HG02610 (cell line): Measurements from ENCODE around the gene HYDIN.
"Not testable (repeated sequence)": the region's sequence is repeated elsewhere in the genome, so short reads cannot be mapped to it uniquely, and the experiment has no call there.

Source experiments
- ATAC-seq: cut with Tn5 transposase; IDR thresholded peaks from one replicate; pipeline ENCODE4 v1.9.1; 2021; ENCODE audit warnings: mild to moderate bottlenecking, moderate library complexity; ENCODE audit not compliant: unreplicated experiment

Gene HYDIN

GRCh38 chr16:71009440-71010223 lies 220.9 kb downstream of the HYDIN start:
- ATAC-seq: not testable (repeated sequence)

DNA sequence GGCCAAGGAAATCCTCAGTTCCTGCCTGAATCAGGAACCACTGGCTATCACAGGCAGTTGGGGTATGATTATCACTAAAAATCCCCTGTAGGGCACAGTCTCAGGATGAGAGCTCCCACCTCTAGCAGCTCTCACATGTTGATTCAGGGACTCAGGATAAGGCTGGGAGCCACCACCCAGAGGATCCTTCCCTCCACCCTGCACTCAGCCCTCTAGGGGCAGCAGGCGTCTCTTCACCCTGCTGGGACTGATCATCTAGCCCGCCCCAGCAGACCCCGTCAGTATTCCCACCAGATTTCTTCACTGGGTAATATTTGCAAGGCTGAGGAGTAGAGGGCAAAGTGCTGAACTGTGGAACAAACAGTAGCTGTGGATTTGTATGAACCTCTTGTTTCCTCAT lies 224.0 kb downstream of the HYDIN start:
- ATAC-seq: not testable (repeated sequence)

DNA sequence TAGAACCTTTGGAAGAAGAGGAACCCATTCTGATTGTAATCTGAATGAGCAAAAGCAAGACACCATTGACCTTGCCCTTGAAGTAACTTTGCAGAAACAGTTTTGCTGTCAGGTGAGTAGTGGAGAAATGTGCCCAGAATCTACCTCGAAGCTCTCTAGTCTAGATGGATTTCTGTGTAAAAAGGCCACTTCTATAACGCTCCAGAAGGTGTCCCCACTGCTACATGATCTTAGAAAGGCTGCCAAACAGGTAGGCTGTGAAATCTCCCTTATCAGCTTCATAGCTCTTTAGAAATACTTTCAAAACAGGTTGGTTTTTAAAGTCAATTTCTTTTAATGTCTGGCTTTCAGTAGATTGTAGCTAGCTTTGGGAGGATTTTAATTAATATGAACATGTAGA lies 230.8 kb downstream of the HYDIN start:
- ATAC-seq: not testable (repeated sequence)

GRCh38 chr16:70995799-70996198 lies 234.7 kb downstream of the HYDIN start:
- not testable (repeated sequence) for ATAC-seq

DNA sequence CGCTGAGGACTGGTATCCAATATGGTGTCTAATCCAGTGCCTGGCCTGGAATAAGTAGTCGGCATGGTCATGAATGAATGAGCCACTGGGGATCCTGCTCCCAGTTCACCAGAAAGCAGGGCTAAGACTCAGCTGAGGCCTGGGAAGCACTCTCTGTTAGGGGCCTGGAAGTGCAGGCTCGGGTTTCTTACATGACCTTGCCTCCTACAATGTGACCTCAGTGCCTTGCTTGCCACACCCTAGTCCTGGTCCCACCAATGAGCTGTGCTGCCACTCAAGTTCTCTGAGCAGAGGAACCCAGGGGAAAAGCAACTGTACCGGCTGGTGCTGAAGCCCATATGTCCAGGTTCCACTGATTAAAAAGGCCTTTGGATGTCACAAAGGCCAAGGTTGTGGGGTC lies 238.0 kb downstream of the HYDIN start:
- ATAC-seq: not testable (repeated sequence)

- not testable (repeated sequence) for ATAC-seq
Observed at GRCh38 chr16:70987019-70987715, 243.4 kb downstream of the HYDIN start.

GRCh38 chr16:70984675-70985074 lies 245.8 kb downstream of the HYDIN start:
- ATAC-seq: not testable (repeated sequence)

- not testable (repeated sequence) for ATAC-seq
Observed at GRCh38 chr16:70968332-70968731, 262.2 kb downstream of the HYDIN start.

GRCh38 chr16:70960169-70960568 lies 270.4 kb downstream of the HYDIN start:
- ATAC-seq: not testable (repeated sequence)

- not testable (repeated sequence) for ATAC-seq
Observed at GRCh38 chr16:70954922-70955321, 275.6 kb downstream of the HYDIN start.

DNA sequence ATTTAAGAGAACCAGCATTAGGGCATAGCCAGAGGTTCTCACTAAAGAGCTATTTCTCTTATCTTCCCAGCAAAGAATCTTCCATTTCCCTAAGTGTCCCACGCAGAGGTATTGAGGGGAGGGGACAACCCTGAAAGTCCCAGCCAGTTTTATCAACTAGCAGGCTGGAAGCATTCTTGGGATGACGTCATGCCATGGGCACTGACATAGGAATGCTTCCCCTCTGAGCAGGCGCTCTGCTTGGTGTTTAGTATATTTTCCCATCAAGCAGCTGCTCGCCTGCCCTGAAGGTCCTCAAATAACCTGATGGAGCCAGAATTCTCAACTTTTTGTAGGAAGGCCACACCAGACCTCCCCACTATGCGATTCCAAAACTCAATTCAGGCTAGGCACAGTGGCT lies 276.7 kb downstream of the HYDIN start:
- ATAC-seq: not testable (repeated sequence)

- ATAC-seq: not testable (repeated sequence)
Observed at GRCh38 chr16:70943551-70943950, 287.0 kb downstream of the HYDIN start.

GRCh38 chr16:70939690-70940359 lies 290.7 kb downstream of the HYDIN start:
- peak; percentile 40 for ATAC-seq

DNA sequence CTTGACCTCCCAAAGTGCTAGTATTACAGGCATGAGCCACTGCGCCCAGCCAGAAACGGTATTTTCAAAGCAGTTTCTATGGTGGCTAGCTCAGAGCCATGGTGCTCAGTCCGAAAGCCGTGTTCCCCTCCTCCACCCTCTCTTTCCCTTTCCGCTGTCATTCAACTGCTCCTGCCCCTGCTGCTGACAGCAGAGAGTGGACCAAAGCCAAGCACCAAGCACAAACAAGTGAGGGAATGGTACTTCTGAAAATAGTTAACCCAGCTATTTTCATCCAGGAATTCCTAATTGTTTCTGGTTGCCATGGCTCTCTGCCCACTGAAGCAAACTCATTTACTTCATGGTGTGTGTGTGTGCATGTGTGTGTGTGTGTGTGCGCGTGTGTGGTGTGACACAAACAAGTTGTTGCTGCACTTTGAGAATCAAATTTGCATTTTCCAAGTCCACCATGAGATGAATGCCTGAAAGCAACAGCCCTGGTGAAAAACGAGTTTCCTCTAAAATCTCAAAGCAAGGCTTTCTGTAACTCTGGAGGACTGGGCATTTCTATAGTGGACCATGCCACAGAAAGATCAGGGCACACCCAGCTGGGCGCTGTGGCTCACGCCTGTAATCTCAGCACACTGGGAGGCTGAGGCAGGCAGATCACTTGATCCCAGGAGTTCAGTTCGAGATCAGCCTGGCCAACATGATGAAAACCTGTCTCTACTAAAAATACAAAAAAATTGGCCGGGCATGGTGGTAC lies 293.6 kb downstream of the HYDIN start:
- ATAC-seq: not testable (repeated sequence)

- not testable (repeated sequence) for ATAC-seq
Observed at GRCh38 chr16:70935325-70935724, 295.2 kb downstream of the HYDIN start.

DNA sequence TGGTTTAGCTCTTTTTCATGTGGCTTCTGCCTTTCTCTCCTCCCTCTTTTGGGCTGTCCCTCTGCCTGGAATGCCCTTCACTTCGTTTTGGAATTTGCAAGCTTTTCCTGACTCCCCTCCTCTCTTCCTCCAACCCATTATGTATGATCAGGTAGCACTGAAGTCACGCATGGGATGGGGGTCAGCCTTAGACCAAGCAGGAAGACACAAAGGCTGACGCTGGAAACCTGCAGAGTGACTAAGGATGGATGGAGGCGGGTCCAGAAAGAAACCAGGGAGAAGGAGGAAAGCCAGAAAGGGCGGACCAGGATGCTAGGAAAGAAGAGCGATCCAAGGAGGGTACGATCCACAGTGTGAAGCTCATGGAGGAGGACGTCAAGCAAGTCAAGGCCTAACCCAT lies 296.8 kb downstream of the HYDIN start:
- not testable (repeated sequence) for ATAC-seq

DNA sequence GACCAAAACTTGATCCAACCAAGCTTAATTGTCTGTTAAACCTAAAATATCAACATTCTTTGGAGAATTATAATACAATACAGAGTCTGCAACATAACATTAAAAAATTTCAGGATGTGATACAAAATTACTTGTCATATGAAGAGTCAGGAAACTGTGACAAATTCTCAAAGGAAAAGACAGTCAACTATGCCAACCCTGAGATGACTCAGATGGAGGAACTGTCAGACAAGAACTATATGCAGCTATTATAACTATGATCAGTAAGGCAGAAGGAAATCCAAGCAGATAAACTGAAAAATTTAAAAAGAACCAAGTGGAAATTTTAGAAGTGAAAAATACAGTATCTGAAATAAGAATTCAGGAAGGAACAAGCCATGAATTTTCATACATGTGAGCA lies 299.8 kb downstream of the HYDIN start:
- not testable (repeated sequence) for ATAC-seq

- ATAC-seq: not testable (repeated sequence)
Observed at GRCh38 chr16:70922164-70922563, 308.4 kb downstream of the HYDIN start.

- not testable (repeated sequence) for ATAC-seq
Observed at GRCh38 chr16:70920661-70921060, 309.9 kb downstream of the HYDIN start.

DNA sequence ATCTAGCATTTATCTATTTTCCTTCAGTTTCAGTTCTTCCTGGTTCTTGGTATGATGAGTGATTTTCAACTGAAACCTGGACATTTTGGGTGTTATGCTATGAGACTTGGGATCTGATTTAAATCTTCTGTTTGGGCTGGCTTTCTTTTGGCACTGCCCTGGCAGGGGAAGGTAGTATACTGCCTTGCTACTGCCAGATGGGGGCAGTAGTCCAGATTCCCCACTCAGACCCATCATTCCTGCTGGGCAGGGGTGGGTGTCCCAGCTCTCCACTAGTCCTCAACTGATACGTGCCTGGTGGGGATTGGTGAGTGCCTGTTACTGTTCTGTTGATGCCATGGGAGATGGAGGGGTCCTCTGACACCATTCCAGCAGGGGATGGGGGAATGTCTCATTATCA lies 342.3 kb downstream of the HYDIN start:
- ATAC-seq: not testable (repeated sequence)

GRCh38 chr16:70884652-70885051 lies 345.9 kb downstream of the HYDIN start:
- ATAC-seq: not testable (repeated sequence)
